ENCODE results near the gene ITK. TPM values are rescaled to one million over a fixed set of nuclear protein-coding genes. Genes with fewer than 3 reads are reported as not detected.
A peak's percentile ranks its signal among the peaks of the same experiment; 100 is the strongest.

The ITK gene
- total RNA-seq, 3 donors from 2014 or later (not counting 1 experiment from before 2014, with no cell fraction given): 153 to 188 (median 186) TPM

DNA sequence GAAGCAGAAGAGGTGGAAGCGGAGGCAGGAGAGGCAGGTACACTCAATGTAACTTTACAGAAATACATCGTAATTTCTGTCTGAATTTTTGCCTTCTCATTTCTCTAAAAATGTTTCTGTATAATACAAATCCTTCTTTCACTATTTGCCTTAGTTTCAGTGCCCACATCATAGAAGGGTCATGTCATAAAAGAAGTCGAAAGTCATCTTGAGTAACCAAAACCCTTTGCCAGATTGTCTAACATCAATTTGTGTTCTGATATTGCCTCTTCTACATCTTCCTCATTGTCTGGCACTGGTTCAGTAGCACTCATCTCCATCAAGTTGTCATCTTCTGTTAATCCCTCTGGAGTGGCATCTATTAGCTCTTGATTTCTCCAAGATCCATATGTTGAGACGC is 79.1 kb downstream of the ITK start:
- peaks cover 9% of the 10 kb centered on the region for H3K36me3 Mint-ChIP-seq
- intact Hi-C loops (cut with micrococcal nuclease): no loop called here
- H3K36me3 ChIP-seq (ENCODE audit: control insufficient read depth, insufficient read depth, low read length): peaks cover 18% of the 10 kb centered on the region
- H3K9me3 Mint-ChIP-seq: no peaks in the 10 kb centered on the region
- H3K9me3 ChIP-seq (ENCODE audit: control insufficient read depth, insufficient read depth, low read length): no peaks in the 10 kb centered on the region
- H3K4me1 Mint-ChIP-seq: peaks cover 50 to 51% of the 10 kb centered on the region in 2 donors
- ATAC-seq (no peak), DNase-seq (no peak)
- H3K4me1 ChIP-seq (ENCODE audit: control insufficient read depth, insufficient read depth, low read length): peaks cover 22% of the 10 kb centered on the region
- H3K4me3 ChIP-seq (ENCODE audit: low read length): no peak overlapping the region
- H3K27ac Mint-ChIP-seq: no peak overlapping the region
- 92% methylated on average over 4 of the region's 4 CpGs for WGBS (ENCODE audit: insufficient coverage)
- TF ChIP-seq, protein P1, sequence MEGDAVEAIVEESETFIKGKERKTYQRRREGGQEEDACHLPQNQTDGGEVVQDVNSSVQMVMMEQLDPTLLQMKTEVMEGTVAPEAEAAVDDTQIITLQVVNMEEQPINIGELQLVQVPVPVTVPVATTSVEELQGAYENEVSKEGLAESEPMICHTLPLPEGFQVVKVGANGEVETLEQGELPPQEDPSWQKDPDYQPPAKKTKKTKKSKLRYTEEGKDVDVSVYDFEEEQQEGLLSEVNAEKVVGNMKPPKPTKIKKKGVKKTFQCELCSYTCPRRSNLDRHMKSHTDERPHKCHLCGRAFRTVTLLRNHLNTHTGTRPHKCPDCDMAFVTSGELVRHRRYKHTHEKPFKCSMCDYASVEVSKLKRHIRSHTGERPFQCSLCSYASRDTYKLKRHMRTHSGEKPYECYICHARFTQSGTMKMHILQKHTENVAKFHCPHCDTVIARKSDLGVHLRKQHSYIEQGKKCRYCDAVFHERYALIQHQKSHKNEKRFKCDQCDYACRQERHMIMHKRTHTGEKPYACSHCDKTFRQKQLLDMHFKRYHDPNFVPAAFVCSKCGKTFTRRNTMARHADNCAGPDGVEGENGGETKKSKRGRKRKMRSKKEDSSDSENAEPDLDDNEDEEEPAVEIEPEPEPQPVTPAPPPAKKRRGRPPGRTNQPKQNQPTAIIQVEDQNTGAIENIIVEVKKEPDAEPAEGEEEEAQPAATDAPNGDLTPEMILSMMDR (IDR thresholded peaks at IDR 0.05): no peak
- no peak overlapping the region for H3K27ac ChIP-seq (ENCODE audit: low read length)
- H3K27me3 ChIP-seq (ENCODE audit: control insufficient read depth, insufficient read depth, low read length): no peaks in the 10 kb centered on the region
- H3K4me3 Mint-ChIP-seq: no peak overlapping the region
- H3K27me3 Mint-ChIP-seq (ENCODE audit: low read depth in 2 of 2): no peaks in the 10 kb centered on the region

- H3K9me3 Mint-ChIP-seq: no peaks in the 10 kb centered on the region
- intact Hi-C loops (cut with micrococcal nuclease): no loop called here
- H3K4me1 Mint-ChIP-seq: peaks cover 48 to 50% of the 10 kb centered on the region in 2 donors
- Histone ChIP-seq H3K4me1 (ENCODE audit: control insufficient read depth, insufficient read depth, low read length) (peaks cover 36% of the 10 kb centered on the region), H3K9me3 (ENCODE audit: control insufficient read depth, insufficient read depth, low read length) (no peaks in the 10 kb centered on the region), H3K36me3 (ENCODE audit: control insufficient read depth, insufficient read depth, low read length) (peaks cover 2% of the 10 kb centered on the region), H3K27ac (ENCODE audit: low read length) (peak overlapping the region; percentile 25), H3K27me3 (ENCODE audit: control insufficient read depth, insufficient read depth, low read length) (no peaks in the 10 kb centered on the region), H3K4me3 (ENCODE audit: low read length) (no peak overlapping the region)
- WGBS (ENCODE audit: insufficient coverage): 75% methylated on average over 6 of the region's 7 CpGs
- no peak for DNase-seq
- H3K36me3 Mint-ChIP-seq: no peaks in the 10 kb centered on the region
- TF ChIP-seq, protein P1 (IDR thresholded peaks at IDR 0.05): no peak
- ATAC-seq: no peak
- peak overlapping the region in 1 of 2 donors; percentile 48 for H3K27ac Mint-ChIP-seq
- H3K27me3 Mint-ChIP-seq (ENCODE audit: low read depth in 2 of 2): no peaks in the 10 kb centered on the region
- peak overlapping the region; percentile 9 for H3K4me3 Mint-ChIP-seq
These were observed 83.0 kb downstream of the ITK start for GRCh38 chr5:157263496-157264090.

- DNase-seq (peak; percentile 79 to 94), ATAC-seq (peak; percentile 87 to 94 (median 90))
- H3K9me3 ChIP-seq (ENCODE audit: control insufficient read depth, insufficient read depth, low read length): no peaks in the 10 kb centered on the region
- Mint-ChIP-seq H3K27me3 (ENCODE audit: low read depth in 2 of 2) (no peaks in the 10 kb centered on the region), H3K4me3 (peak within 1 kb of the TSS; percentile 92), H3K4me1 (peaks cover 70% of the 10 kb centered on the region in 2 donors), H3K9me3 (no peaks in the 10 kb centered on the region), H3K27ac (peak within 1 kb of the TSS; percentile 98 to 99), H3K36me3 (no peaks in the 10 kb centered on the region)
- peaks cover 5% of the 10 kb centered on the region for H3K36me3 ChIP-seq (ENCODE audit: control insufficient read depth, insufficient read depth, low read length)
- intact Hi-C loops (cut with micrococcal nuclease): loop anchor here (1.0 kb wide), 1 partner anchor 12 kb away; no protein-coding TSS in a partner anchor
- H3K4me3 ChIP-seq (ENCODE audit: low read length): peak within 1 kb of the TSS; percentile 62
- TF ChIP-seq, protein P1 (IDR thresholded peaks at IDR 0.05): no peak
- under 1% methylated on average over 58 of the region's 58 CpGs for WGBS (ENCODE audit: insufficient coverage)
- peaks cover 57% of the 10 kb centered on the region for H3K4me1 ChIP-seq (ENCODE audit: control insufficient read depth, insufficient read depth, low read length)
- peak within 1 kb of the TSS; percentile 90 for H3K27ac ChIP-seq (ENCODE audit: low read length)
- H3K27me3 ChIP-seq (ENCODE audit: control insufficient read depth, insufficient read depth, low read length): no peaks in the 10 kb centered on the region
These were observed 85.2 kb downstream of the ITK start, which contains the start of gene CYFIP2 for GRCh38 chr5:157265714-157266285. CYFIP2 (plus strand) TSS chr5:157266123; CDS start chr5:157285362, 19,239 bp downstream.

Data from natural killer cell (primary cell).